ENCODE results near the gene TTC7B. TPM values are rescaled to one million over a fixed set of nuclear protein-coding genes. Genes with fewer than 3 reads are reported as not detected.

The TTC7B gene
- total RNA-seq, 1 donor from 2014 or later = 20.6 TPM

DNA sequence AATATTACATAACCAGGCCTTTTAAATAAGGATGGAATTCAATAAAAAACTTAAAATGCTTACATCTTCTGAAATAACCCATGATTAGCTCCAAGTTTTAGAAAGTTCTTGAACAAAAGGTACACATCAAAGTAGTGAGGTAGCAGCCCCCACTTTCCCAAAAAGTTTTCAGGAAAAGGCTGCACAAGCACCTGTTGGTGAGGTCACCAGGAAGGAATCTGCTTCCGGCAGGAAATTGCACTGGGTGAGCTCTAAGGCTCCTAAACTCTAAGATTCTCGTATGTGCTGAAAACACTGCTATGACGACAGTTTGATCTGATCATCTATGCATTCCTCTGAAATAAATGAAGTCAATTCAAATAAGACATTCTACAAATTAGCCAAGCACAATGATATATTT lies 34.3 kb upstream of the TTC7B start:
- H3K4me1 Mint-ChIP-seq = peaks cover 8% of the 10 kb centered on the region
- no peaks in the 10 kb centered on the region for H3K36me3 Mint-ChIP-seq
- DNase-seq (ENCODE audit: low spot score) = no peak

DNA sequence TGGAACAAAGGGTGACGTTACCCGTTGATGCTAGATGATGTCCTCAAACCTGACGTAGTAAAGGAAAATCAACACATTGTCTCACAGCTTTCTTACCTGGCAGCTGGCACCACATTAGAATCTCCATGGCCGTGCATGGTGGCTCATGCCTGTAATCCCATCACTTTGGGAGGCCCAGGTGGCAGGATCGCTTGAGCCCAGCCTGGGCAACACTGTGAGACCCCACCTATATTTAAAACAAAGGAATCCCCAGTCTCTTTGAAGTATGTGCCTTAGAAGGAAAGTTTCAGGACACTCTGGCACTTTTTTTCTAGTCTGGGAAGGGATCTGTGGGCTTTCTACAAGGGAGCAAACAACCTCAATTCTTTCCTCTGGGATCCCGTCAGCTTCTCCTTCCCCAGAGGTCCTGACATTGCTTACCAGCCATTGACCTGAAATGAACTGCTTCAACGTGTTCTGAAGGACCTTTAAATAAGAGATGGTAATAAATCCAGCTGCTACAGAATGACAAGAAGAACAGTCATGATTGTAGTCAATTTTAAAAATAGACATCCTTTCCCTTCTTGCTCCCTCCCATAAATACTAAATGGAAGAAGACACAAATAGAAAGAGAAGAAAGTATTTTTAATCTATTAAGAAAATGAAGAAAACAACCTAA lies 33.7 kb upstream of the TTC7B start:
- H4K20me1 ChIP-seq (ENCODE audit: low read depth) = no peaks in the 10 kb centered on the region
- H3K27me3 ChIP-seq = no peaks in the 10 kb centered on the region
- DNase-seq (ENCODE audit: low spot score) = no peak
- no peaks in the 10 kb centered on the region for H3F3A ChIP-seq (ENCODE audit: low read depth)
- H3K27ac ChIP-seq = no peak overlapping the region
- no peaks in the 10 kb centered on the region for H3K9me3 ChIP-seq (ENCODE audit: low read depth)
- no peak overlapping the region for H3K4me2 ChIP-seq
- Mint-ChIP-seq H3K27ac (no peak overlapping the region), H3K36me3 (no peaks in the 10 kb centered on the region), H3K4me1 (peaks cover 8% of the 10 kb centered on the region), H3K27me3 (ENCODE audit: insufficient read depth, low read depth) (no peaks in the 10 kb centered on the region), H3K9me3 (no peaks in the 10 kb centered on the region), H3K4me3 (no peak overlapping the region)
- no peak for TF ChIP-seq EZH2phosphoT487 (IDR thresholded peaks at IDR 0.05)
- TF ChIP-seq, protein P1, sequence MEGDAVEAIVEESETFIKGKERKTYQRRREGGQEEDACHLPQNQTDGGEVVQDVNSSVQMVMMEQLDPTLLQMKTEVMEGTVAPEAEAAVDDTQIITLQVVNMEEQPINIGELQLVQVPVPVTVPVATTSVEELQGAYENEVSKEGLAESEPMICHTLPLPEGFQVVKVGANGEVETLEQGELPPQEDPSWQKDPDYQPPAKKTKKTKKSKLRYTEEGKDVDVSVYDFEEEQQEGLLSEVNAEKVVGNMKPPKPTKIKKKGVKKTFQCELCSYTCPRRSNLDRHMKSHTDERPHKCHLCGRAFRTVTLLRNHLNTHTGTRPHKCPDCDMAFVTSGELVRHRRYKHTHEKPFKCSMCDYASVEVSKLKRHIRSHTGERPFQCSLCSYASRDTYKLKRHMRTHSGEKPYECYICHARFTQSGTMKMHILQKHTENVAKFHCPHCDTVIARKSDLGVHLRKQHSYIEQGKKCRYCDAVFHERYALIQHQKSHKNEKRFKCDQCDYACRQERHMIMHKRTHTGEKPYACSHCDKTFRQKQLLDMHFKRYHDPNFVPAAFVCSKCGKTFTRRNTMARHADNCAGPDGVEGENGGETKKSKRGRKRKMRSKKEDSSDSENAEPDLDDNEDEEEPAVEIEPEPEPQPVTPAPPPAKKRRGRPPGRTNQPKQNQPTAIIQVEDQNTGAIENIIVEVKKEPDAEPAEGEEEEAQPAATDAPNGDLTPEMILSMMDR (IDR thresholded peaks at IDR 0.05) = no peak
- TF ChIP-seq EZH2 (IDR thresholded peaks at IDR 0.05) = no peak
- H3K79me2 ChIP-seq (ENCODE audit: low read depth) = no peaks in the 10 kb centered on the region
- H3K4me3 ChIP-seq = no peak overlapping the region
- H3K9ac ChIP-seq = no peak overlapping the region
- H3K4me1 ChIP-seq = no peaks in the 10 kb centered on the region
- no peak overlapping the region for H2AFZ ChIP-seq (replicated peaks)
- no peaks in the 10 kb centered on the region for H3K36me3 ChIP-seq

More for the DNA sequence above, 34.3 kb upstream of the TTC7B start:
- H4K20me1 ChIP-seq (ENCODE audit: low read depth) = no peaks in the 10 kb centered on the region
- H3K4me1 ChIP-seq = no peaks in the 10 kb centered on the region
- no peaks in the 10 kb centered on the region for H3F3A ChIP-seq (ENCODE audit: low read depth)
- Mint-ChIP-seq H3K9me3 (no peaks in the 10 kb centered on the region), H3K27ac (no peak overlapping the region), H3K27me3 (ENCODE audit: insufficient read depth, low read depth) (no peaks in the 10 kb centered on the region), H3K4me3 (no peak overlapping the region)
- H3K36me3 ChIP-seq = no peaks in the 10 kb centered on the region
- H3K4me2 ChIP-seq = no peak overlapping the region
- H3K79me2 ChIP-seq (ENCODE audit: low read depth) = no peaks in the 10 kb centered on the region
- H2AFZ ChIP-seq (replicated peaks) = no peak overlapping the region
- no peak overlapping the region for H3K4me3 ChIP-seq
- no peak overlapping the region for H3K9ac ChIP-seq
- no peak for TF ChIP-seq EZH2 (IDR thresholded peaks at IDR 0.05)
- TF ChIP-seq, protein P1 (IDR thresholded peaks at IDR 0.05) = no peak
- no peak for TF ChIP-seq EZH2phosphoT487 (IDR thresholded peaks at IDR 0.05)
- H3K27ac ChIP-seq = no peak overlapping the region
- H3K9me3 ChIP-seq (ENCODE audit: low read depth) = no peaks in the 10 kb centered on the region
- H3K27me3 ChIP-seq = no peaks in the 10 kb centered on the region

DNA sequence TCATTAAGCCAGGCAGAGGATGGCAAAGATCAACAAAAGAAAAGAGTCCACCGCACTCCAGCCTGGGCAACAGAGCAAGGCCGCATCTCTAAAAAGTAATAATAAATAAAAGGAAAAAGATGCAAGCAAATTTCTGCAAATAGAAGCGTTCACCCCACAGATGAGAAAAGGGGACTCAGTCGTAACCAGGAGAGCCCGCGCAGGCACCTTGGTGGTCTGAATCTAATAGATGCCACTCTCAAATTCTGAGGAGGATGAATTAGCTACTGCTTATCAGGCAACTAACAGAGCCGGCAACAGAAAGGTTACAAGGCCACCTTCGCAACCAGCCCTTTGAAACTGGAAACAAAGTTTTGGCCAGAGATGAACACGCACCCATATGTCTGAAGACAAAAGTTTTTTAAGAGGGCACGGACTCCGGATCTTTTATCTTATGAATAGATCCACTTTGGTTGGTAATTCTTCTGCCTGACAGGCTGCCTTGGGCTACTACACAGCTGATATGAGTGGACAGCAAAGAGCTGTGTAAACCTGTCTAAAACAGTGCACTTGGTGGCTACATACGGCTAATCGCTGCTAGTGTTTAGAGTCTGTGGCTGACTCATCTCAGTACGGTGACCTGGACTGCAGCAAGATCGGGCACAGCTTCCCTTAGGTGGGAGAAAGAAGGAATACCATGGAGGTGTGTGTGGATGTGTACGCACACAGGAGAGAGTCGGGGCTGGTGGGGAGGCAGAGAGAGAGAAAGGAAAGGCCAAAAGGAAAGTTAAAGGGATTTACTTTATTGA lies 32.9 kb upstream of the TTC7B start:
- Histone ChIP-seq H3K9ac (no peak overlapping the region), H3K27ac (no peak overlapping the region), H4K20me1 (ENCODE audit: low read depth) (no peaks in the 10 kb centered on the region), H3F3A (ENCODE audit: low read depth) (no peaks in the 10 kb centered on the region), H3K36me3 (no peaks in the 10 kb centered on the region), H3K4me3 (no peak overlapping the region), H3K4me1 (no peaks in the 10 kb centered on the region), H3K27me3 (no peaks in the 10 kb centered on the region), H3K79me2 (ENCODE audit: low read depth) (no peaks in the 10 kb centered on the region), H2AFZ (replicated peaks) (no peak overlapping the region), H3K9me3 (ENCODE audit: low read depth) (no peaks in the 10 kb centered on the region), H3K4me2 (no peak overlapping the region)
- no peaks in the 10 kb centered on the region for H3K27me3 Mint-ChIP-seq (ENCODE audit: insufficient read depth, low read depth)
- no peak for DNase-seq (ENCODE audit: low spot score)
- H3K27ac Mint-ChIP-seq = peak overlapping the region; percentile 28
- H3K4me3 Mint-ChIP-seq = no peak overlapping the region
- no peaks in the 10 kb centered on the region for H3K9me3 Mint-ChIP-seq
- peaks cover 8% of the 10 kb centered on the region for H3K4me1 Mint-ChIP-seq
- TF ChIP-seq EZH2 (IDR thresholded peaks at IDR 0.05) (no peak), EZH2phosphoT487 (IDR thresholded peaks at IDR 0.05) (no peak)
- TF ChIP-seq, protein P1 (IDR thresholded peaks at IDR 0.05) = no peak
- no peaks in the 10 kb centered on the region for H3K36me3 Mint-ChIP-seq

Data from neural progenitor cell (in vitro differentiated cells).